Measurements from ENCODE around the gene DNM3. TPM values are rescaled to one million over a fixed set of nuclear protein-coding genes. Genes with fewer than 3 reads are reported as not detected.

The DNM3 gene
- total RNA-seq, 1 experiment from 2014 or later = 0.11 TPM

DNA sequence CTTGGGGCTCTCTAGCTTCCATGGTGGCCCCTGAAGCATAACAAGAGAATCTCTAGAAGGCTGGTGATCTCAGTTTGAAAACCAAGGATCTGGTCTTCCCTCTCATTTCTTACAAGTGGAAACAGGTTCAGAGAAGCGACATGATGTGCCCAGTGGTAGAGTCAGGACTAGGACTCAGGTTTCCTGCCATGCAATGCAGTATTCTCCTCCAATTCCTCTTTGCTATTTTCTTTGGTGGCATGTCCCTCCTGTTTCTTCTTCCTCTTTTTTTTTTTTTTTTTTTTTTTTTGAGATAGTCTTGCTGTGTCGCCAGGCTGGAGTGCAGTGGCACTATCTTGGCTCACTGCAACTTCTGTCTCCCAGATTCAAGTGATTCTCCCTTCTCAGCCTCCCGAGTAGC lies 383.6 kb downstream of the DNM3 start:
- no peaks in the 10 kb centered on the region for H3K27me3 ChIP-seq (replicated peaks; ENCODE audit: control insufficient read depth, insufficient read depth, low read length)
- ChIA-PET POLR2A (no interaction called here), CTCF (no interaction called here)
- peaks cover 2% of the 10 kb centered on the region for H3K27me3 Mint-ChIP-seq (ENCODE audit: insufficient read depth, unreplicated experiment)
- H3K36me3 Mint-ChIP-seq (ENCODE audit: insufficient read depth, unreplicated experiment) = no peaks in the 10 kb centered on the region
- H3K36me3 ChIP-seq (ENCODE audit: control insufficient read depth, insufficient read depth, low read length) = no peaks in the 10 kb centered on the region
- H3K9me3 Mint-ChIP-seq (ENCODE audit: unreplicated experiment) = peaks cover 10% of the 10 kb centered on the region
- no peak overlapping the region for H3K4me3 ChIP-seq (ENCODE audit: low read depth, low read length)
- TF ChIP-seq, protein P1, sequence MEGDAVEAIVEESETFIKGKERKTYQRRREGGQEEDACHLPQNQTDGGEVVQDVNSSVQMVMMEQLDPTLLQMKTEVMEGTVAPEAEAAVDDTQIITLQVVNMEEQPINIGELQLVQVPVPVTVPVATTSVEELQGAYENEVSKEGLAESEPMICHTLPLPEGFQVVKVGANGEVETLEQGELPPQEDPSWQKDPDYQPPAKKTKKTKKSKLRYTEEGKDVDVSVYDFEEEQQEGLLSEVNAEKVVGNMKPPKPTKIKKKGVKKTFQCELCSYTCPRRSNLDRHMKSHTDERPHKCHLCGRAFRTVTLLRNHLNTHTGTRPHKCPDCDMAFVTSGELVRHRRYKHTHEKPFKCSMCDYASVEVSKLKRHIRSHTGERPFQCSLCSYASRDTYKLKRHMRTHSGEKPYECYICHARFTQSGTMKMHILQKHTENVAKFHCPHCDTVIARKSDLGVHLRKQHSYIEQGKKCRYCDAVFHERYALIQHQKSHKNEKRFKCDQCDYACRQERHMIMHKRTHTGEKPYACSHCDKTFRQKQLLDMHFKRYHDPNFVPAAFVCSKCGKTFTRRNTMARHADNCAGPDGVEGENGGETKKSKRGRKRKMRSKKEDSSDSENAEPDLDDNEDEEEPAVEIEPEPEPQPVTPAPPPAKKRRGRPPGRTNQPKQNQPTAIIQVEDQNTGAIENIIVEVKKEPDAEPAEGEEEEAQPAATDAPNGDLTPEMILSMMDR (IDR thresholded peaks at IDR 0.05; ENCODE audit: insufficient read depth in 1 of 2, low read depth in 1 of 2, low read length in 1 of 2, severe bottlenecking in 1 of 2, unreplicated experiment in 1 of 2) = no peak
- no peaks in the 10 kb centered on the region for H3K9me3 ChIP-seq
- BruUV-seq (replicated peaks) = no TSS peak
- no peaks in the 10 kb centered on the region for H3K4me1 Mint-ChIP-seq (ENCODE audit: low read depth, unreplicated experiment)
- no peak overlapping the region for H3K27ac Mint-ChIP-seq (ENCODE audit: unreplicated experiment)
- H3K4me3 Mint-ChIP-seq (ENCODE audit: unreplicated experiment) = no peak overlapping the region
- no peak for DNase-seq
- intact Hi-C loops (cut with micrococcal nuclease; ENCODE audit: unreplicated experiment) = no loop called here
- H3K4me1 ChIP-seq = no peaks in the 10 kb centered on the region

DNA sequence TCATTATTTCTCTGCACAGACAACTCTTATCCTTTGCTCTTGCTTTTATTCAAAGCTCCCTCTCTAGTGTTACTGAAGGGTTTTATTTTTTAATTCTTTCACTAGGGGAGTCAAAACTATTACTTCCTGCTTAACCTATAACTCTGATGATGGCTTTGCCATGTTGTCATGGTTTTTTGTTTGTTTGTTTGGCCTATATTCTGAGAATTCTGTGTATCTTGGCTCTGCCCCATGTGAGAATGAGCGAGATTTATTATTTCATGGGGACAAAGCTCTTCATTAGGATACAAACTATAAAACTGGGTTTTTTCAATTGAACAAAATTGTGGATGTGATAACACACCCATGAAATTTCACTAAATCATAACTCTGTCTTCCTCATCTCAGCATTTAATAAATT lies 388.6 kb downstream of the DNM3 start:
- H3K36me3 Mint-ChIP-seq (ENCODE audit: insufficient read depth, unreplicated experiment) = no peaks in the 10 kb centered on the region
- Histone ChIP-seq H3K9me3 (no peaks in the 10 kb centered on the region), H3K4me1 (no peaks in the 10 kb centered on the region), H3K36me3 (ENCODE audit: control insufficient read depth, insufficient read depth, low read length) (no peaks in the 10 kb centered on the region), H3K27me3 (replicated peaks; ENCODE audit: control insufficient read depth, insufficient read depth, low read length) (no peaks in the 10 kb centered on the region), H3K4me3 (ENCODE audit: low read depth, low read length) (no peak overlapping the region)
- no TSS peak for BruUV-seq (replicated peaks)
- ChIA-PET CTCF (no interaction called here), POLR2A (no interaction called here)
- peaks cover 8% of the 10 kb centered on the region for H3K27me3 Mint-ChIP-seq (ENCODE audit: insufficient read depth, unreplicated experiment)
- no peak overlapping the region for H3K4me3 Mint-ChIP-seq (ENCODE audit: unreplicated experiment)
- H3K4me1 Mint-ChIP-seq (ENCODE audit: low read depth, unreplicated experiment) = no peaks in the 10 kb centered on the region
- peaks cover 19% of the 10 kb centered on the region for H3K9me3 Mint-ChIP-seq (ENCODE audit: unreplicated experiment)
- H3K27ac Mint-ChIP-seq (ENCODE audit: unreplicated experiment) = no peak overlapping the region
- TF ChIP-seq, protein P1 (IDR thresholded peaks at IDR 0.05; ENCODE audit: insufficient read depth in 1 of 2, low read depth in 1 of 2, low read length in 1 of 2, severe bottlenecking in 1 of 2, unreplicated experiment in 1 of 2) = no peak
- intact Hi-C loops (cut with micrococcal nuclease; ENCODE audit: unreplicated experiment) = no loop called here
- DNase-seq = no peak

DNA sequence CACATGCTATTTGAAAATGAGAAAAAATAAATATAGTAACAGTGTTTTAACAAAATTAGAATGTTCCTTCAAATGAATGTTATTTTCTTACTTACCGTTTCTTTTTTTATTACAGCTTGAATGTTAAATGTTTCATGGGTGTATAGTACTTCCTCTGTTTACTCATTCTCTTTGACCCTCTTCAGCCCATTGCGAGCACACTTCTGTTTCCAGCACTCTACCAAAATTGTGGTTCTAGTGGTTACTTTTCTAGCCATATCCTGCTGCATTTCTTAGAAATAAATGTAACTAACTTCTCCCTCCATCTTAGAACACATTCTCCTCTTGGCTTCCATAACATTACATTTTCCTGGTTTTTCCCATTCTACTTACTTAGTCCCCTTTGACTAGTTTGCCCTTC lies 389.2 kb downstream of the DNM3 start:
- Mint-ChIP-seq H3K9me3 (ENCODE audit: unreplicated experiment) (peaks cover 19% of the 10 kb centered on the region), H3K36me3 (ENCODE audit: insufficient read depth, unreplicated experiment) (no peaks in the 10 kb centered on the region), H3K27ac (ENCODE audit: unreplicated experiment) (no peak overlapping the region), H3K27me3 (ENCODE audit: insufficient read depth, unreplicated experiment) (peaks cover 8% of the 10 kb centered on the region), H3K4me3 (ENCODE audit: unreplicated experiment) (no peak overlapping the region), H3K4me1 (ENCODE audit: low read depth, unreplicated experiment) (no peaks in the 10 kb centered on the region)
- no peaks in the 10 kb centered on the region for H3K4me1 ChIP-seq
- no peaks in the 10 kb centered on the region for H3K9me3 ChIP-seq
- no peaks in the 10 kb centered on the region for H3K27me3 ChIP-seq (replicated peaks; ENCODE audit: control insufficient read depth, insufficient read depth, low read length)
- H3K36me3 ChIP-seq (ENCODE audit: control insufficient read depth, insufficient read depth, low read length) = no peaks in the 10 kb centered on the region
- POLR2A ChIA-PET = no interaction called here
- intact Hi-C loops (cut with micrococcal nuclease; ENCODE audit: unreplicated experiment) = no loop called here
- no peak overlapping the region for H3K4me3 ChIP-seq (ENCODE audit: low read depth, low read length)
- CTCF ChIA-PET = no interaction called here
- DNase-seq = no peak
- TF ChIP-seq, protein P1 (IDR thresholded peaks at IDR 0.05; ENCODE audit: insufficient read depth in 1 of 2, low read depth in 1 of 2, low read length in 1 of 2, severe bottlenecking in 1 of 2, unreplicated experiment in 1 of 2) = no peak
- BruUV-seq (replicated peaks) = no TSS peak

All from Caco-2 (cell line).